ENCODE results near the gene SYNPO. TPM values are rescaled to one million over a fixed set of nuclear protein-coding genes. Genes with fewer than 3 reads are reported as not detected.
A peak's percentile ranks its signal among the peaks of the same experiment; 100 is the strongest.

SYNPO gene
- total RNA-seq, 1 donor, result 0.42 TPM

DNA sequence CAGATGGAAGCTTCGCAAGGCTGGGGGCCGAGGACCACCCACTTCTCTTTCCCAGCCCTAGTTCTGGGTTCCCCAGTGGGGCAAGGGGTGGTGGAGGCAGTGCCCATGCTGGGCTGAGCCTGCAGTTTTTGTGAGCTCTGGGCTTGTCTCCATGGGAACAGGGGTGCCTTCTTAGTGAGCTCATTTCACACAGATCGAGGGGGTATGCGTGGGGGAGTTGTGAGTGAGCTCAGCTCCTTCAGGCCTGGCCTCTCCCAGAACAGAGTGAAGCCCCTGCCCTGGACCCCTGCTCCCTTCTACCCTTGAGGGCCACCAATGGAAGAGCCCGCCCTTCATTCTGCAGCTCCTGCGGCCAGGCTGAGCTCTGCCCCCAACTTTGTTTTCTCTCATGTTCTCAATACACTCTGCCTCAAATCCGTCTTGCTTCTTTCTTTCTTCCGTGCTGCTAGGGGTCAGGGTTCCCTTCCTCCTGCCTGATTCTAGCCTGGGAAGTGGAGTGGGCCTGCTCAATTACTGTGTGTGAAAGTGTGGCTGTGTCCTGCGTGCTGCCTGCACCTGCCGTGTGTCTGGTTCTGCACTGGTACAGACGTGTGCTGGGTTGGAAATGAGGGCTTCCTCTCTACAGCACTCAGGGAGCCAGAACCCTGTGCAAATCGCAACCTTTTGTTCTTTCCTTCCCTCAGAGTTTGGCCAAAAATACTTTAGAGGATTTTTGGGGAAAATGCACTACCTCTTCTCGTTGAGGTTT, 11.6 kb downstream of the SYNPO start:
- Histone ChIP-seq H3K4me1 (ENCODE audit: insufficient read depth, low read length) (peaks cover 8% of the 10 kb centered on the region), H3K27me3 (ENCODE audit: insufficient read depth, low read length) (no peaks in the 10 kb centered on the region), H3K4me3 (ENCODE audit: low read length) (no peak overlapping the region), H3K9me3 (ENCODE audit: low read depth, low read length) (no peaks in the 10 kb centered on the region)

DNA sequence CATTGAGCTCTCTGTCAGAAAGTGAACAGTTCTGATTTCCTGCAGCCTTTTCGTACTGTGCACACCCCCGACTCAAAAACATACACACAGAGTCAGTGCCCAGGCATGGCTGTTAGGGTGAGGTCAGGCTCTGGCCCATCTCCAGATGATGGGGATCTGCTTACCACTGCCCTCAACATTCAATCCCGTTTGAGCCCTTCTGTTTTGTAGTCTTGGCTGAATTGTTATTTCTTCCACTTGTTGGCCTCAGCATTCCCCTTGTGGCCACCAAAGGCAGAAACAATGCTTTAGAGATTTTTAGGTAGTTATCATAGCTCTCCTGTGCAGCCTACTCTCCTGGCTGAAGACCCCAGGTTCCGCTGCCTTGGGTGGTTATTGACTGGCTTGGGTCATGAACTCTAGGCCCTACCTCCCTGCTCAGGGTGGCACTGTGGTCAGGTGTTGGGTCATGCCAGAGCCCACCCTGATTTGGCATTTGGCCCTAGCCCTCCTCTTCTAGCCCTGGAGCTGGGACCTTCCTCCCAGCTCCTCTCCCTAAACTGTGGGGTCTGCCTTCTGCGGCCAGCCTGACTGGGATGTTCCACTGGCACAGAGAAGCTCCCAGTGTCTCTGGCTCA, 12.8 kb downstream of the SYNPO start:
- Histone ChIP-seq H3K4me1 (ENCODE audit: insufficient read depth, low read length) (peaks cover 11% of the 10 kb centered on the region), H3K4me3 (ENCODE audit: low read length) (no peak overlapping the region), H3K27me3 (ENCODE audit: insufficient read depth, low read length) (no peaks in the 10 kb centered on the region), H3K9me3 (ENCODE audit: low read depth, low read length) (no peaks in the 10 kb centered on the region)

DNA sequence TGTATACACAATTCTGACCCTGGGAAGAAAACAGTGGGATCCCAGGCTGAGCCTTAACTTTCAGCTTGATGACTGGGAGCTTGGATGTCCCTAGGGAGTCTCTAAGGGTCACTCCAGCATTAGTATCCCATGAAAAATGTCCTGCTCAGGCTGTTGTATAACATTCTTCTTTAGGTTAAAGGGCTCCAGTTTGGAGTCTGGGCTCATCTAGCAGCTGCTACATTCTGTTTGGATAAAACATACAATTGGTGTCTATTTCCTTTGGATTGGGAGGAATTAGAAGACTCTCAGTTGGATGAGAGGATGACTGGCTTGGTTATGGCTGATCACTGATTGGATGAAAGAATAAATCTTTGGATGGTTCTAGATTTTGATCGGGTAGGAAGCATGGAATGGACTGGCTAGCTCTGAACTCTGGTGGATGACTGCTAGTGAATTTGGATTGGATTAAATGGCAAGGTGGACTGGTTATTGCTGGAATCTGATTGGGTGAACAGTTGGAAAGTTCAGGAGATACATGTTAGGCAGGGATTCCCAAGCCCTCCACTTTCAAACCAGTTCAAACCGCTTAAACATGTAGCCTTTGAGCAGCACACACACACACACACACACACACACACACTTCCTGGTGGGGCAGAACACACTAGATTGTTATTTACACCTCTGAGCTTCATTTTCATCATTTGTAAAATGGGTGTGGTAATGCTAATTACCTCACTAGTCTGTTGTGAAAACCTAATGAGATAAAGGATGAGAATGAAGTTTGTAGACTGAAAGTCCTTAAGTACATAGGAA, 13.5 kb downstream of the SYNPO start:
- H3K4me3 ChIP-seq (ENCODE audit: low read length), result no peak overlapping the region
- no peaks in the 10 kb centered on the region for H3K27me3 ChIP-seq (ENCODE audit: insufficient read depth, low read length)
- H3K9me3 ChIP-seq (ENCODE audit: low read depth, low read length), result no peaks in the 10 kb centered on the region
- H3K4me1 ChIP-seq (ENCODE audit: insufficient read depth, low read length), result peaks cover 11% of the 10 kb centered on the region

DNA sequence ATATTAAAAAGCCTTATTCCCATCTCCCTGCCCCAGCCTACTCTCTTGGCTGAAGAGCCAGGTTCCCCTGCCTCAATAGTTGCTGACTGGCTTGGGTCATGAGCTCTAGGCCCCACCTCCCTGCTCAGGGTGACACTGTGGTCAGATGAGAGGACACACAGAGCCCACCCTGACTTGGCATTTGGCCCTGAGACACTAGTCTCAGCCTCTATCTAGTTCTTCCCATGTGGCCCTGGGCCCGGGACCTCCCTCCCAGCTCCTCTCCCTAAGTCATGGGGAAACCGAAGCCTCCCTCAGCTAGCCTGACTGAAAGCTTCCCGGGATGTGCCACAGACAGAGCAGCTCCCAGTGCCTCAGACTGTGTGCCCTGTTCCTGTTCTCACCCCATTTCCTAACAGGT, 14.8 kb downstream of the SYNPO start:
- Histone ChIP-seq H3K4me1 (ENCODE audit: insufficient read depth, low read length) (peaks cover 11% of the 10 kb centered on the region), H3K4me3 (ENCODE audit: low read length) (no peak overlapping the region), H3K27me3 (ENCODE audit: insufficient read depth, low read length) (no peaks in the 10 kb centered on the region), H3K9me3 (ENCODE audit: low read depth, low read length) (no peaks in the 10 kb centered on the region)

DNA sequence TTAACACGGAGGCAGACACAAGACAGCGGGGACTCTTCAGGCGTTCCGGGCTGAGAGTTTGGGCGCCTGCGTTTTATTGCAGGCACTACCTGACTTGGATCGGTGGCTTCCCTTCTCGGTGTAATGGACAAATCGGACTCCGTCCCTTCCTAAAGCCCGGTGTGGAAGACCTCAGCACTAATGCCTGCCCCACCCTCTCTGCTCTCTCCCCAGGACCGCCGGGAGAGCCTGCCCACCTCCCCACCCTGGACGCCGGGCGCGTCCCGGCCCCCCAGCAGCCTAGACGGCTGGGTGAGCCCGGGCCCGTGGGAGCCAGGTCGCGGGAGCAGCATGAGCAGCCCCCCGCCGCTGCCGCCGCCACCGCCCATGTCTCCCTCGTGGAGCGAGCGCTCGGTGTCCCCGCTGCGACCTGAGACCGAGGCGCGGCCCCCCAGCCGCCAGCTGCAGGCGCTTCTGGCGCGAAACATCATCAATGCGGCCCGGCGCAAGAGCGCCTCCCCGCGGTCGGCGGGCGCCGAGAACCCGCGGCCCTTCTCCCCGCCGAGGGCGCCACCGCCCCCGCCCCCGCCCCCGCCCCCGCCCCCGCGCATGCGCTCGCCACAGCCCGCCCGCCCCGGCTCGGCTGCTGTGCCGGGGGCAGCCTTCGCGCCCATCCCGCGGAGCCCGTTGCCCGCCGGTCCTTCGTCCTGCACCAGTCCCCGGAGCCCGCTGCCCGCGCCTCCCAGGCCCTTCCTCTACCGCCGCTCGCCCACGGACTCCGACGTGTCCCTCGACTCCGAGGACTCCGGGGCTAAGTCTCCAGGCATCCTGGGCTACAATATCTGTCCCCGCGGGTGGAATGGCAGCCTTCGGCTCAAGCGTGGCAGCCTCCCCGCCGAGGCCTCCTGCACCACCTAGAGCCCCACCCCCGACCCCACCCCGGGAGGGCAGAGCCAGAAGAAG, 16.0 kb downstream of the SYNPO start:
- Histone ChIP-seq H3K4me1 (ENCODE audit: insufficient read depth, low read length) (peaks cover 11% of the 10 kb centered on the region), H3K27me3 (ENCODE audit: insufficient read depth, low read length) (no peaks in the 10 kb centered on the region), H3K4me3 (ENCODE audit: low read length) (peak overlapping the region; percentile 43), H3K9me3 (ENCODE audit: low read depth, low read length) (no peaks in the 10 kb centered on the region)

DNA sequence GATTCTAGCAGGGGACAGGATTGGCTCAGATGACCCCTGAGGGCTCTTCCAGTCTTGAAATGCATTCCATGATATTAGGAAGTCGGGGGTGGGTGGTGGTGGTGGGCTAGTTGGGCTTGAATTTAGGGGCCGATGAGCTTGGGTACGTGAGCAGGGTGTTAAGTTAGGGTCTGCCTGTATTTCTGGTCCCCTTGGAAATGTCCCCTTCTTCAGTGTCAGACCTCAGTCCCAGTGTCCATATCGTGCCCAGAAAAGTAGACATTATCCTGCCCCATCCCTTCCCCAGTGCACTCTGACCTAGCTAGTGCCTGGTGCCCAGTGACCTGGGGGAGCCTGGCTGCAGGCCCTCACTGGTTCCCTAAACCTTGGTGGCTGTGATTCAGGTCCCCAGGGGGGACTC, 17.7 kb downstream of the SYNPO start:
- Histone ChIP-seq H3K4me1 (ENCODE audit: insufficient read depth, low read length) (peaks cover 11% of the 10 kb centered on the region), H3K27me3 (ENCODE audit: insufficient read depth, low read length) (no peaks in the 10 kb centered on the region), H3K4me3 (ENCODE audit: low read length) (no peak overlapping the region), H3K9me3 (ENCODE audit: low read depth, low read length) (no peaks in the 10 kb centered on the region)

DNA sequence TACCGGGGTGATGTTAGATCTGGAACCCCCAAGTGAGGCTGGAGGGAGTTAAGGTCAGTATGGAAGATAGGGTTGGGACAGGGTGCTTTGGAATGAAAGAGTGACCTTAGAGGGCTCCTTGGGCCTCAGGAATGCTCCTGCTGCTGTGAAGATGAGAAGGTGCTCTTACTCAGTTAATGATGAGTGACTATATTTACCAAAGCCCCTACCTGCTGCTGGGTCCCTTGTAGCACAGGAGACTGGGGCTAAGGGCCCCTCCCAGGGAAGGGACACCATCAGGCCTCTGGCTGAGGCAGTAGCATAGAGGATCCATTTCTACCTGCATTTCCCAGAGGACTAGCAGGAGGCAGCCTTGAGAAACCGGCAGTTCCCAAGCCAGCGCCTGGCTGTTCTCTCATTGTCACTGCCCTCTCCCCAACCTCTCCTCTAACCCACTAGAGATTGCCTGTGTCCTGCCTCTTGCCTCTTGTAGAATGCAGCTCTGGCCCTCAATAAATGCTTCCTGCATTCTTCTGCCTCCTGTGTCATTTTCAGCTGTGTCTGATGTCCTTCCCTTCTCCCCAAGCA, 18.3 kb downstream of the SYNPO start:
- Histone ChIP-seq H3K27me3 (ENCODE audit: insufficient read depth, low read length) (no peaks in the 10 kb centered on the region), H3K9me3 (ENCODE audit: low read depth, low read length) (no peaks in the 10 kb centered on the region), H3K4me3 (ENCODE audit: low read length) (no peak overlapping the region), H3K4me1 (ENCODE audit: insufficient read depth, low read length) (peaks cover 11% of the 10 kb centered on the region)

DNA sequence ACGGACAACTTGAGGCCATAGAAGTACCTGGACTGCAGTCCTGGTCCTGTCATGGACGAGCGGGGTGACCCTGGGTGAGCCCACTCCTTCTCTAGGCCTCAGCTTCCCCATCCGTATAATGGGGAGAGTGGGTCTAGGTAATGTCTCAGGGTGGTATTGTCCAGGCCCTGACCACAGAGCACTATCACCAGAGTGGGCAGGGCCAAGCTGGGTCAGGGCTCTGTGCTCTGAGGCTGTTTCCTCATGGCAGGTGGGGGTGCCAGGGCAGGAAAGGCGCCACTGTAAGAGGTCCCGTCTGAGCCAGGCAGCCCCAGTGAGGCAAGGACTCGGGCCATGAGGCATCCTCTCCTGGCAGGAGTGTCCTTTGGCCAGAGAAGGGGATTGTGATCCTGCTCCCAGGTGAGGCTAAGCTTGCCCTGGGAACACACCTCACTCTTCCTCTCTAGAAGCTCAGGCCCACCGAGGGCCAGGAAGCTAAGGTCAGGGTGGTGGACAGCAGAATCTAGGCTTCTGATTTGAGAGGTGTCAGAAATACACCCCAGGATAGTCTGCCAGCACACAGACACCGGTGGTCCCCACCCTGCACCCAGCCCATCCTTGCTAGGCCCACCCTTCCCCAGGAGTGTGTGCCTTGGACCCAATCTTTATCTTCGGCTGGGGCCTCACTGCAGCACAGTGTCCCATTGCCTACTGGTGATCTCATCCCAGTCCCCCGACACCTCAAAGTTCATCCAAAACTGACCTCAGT, 19.1 kb downstream of the SYNPO start:
- Histone ChIP-seq H3K27me3 (ENCODE audit: insufficient read depth, low read length) (no peaks in the 10 kb centered on the region), H3K4me3 (ENCODE audit: low read length) (no peak overlapping the region), H3K9me3 (ENCODE audit: low read depth, low read length) (no peaks in the 10 kb centered on the region), H3K4me1 (ENCODE audit: insufficient read depth, low read length) (peaks cover 11% of the 10 kb centered on the region)

DNA sequence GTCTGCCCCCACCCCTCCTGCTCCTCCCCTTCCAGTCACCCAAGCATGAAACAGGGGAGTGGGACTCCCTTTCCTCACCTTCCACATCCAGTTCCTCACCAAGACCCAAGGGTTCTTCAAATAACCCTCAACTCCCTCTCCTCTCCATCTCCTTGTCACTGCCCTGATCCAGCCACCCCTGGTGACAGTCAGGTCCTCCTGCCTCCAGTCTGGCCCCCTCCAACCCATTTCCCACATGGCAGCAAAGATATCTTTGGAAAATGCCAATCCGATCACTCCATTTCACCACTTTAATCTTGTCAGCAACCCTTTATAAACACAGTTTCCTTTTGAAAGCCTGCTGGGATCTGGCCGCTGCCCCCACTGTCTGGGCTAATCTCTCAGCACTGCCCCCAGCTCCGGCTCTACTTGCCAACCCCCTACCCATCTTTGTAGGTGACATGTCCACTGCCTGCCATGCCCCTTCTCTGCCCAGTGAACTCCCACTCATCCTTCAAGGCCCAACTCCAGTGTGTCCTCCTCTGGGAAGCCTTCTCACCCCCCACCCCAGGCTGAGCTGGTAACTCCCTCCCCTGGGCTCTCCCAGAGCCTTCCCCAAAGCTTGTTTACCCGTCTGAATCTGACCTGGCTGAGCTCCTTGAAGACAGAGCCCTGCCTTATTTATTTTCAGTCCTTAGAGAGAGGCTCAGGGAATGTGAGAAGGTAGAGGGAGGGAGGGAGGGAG, 19.8 kb downstream of the SYNPO start:
- Histone ChIP-seq H3K4me3 (ENCODE audit: low read length) (no peak overlapping the region), H3K9me3 (ENCODE audit: low read depth, low read length) (no peaks in the 10 kb centered on the region), H3K4me1 (ENCODE audit: insufficient read depth, low read length) (peaks cover 11% of the 10 kb centered on the region), H3K27me3 (ENCODE audit: insufficient read depth, low read length) (no peaks in the 10 kb centered on the region)

DNA sequence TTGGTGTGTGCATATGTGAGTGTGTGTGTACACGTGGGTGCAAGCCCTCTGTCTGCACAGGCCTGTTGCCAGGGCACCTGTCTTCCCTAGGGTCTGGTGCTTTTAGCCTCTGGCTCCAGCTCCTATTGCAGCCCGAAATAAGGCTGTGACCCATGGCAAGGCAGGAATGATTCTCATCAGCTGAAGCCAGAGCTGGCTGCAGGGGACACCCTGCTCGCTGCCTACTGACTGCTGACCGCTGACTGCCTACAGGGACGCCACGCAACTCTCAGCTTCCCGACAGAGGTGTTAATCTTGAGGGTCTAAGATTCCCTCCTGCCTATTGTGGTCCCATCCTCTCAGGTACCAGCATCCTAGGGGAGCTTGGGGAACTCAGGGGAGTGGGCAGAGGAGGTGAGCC, 20.6 kb downstream of the SYNPO start, which contains the start of gene MYOZ3:
MYOZ3 (plus strand) TSS at position 166 of the 400 bp plus-strand sequence. CDS start 1,691 bp downstream, outside the sequence.
- Histone ChIP-seq H3K27me3 (ENCODE audit: insufficient read depth, low read length) (no peaks in the 10 kb centered on the region), H3K4me3 (ENCODE audit: low read length) (no peak within 1 kb of the TSS), H3K4me1 (ENCODE audit: insufficient read depth, low read length) (peaks cover 9% of the 10 kb centered on the region), H3K9me3 (ENCODE audit: low read depth, low read length) (no peaks in the 10 kb centered on the region)

DNA sequence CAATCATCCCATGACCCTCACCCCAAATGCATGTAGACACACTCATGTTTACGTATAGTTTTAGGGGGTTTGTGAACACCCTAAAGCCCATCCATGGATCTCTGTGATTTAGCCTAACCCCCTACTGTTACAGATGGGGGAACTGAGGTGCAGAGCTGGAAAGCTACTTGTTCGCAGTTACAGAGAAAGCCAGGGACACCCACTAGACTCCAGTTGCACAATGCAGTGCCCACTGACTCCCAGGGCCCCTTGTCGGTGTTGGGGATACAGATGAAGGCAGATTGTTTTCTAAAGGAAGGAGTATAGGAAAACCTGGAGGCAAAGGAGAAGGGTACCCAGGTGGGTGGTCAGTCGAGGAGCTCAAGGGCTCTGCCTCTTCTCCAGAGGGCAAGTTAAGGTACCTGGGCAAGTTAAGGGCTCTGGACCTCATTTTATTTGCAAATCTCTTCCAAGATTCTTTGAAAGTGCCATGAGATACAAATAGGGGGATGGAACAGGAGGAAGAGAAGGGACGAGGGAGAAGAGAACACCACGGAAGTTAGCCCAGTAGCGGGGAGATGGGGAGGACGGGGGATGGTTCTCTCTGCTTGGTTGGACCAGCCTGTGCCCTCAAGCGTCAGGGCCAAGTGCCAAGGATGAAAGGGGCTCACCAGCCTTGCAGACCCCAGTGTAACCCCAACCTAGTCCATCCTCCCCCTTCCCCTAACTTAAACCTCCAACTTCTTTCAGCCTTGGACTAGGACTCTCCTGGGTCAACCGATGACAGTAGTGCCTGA, 21.5 kb downstream of the SYNPO start:
- Histone ChIP-seq H3K9me3 (ENCODE audit: low read depth, low read length) (no peaks in the 10 kb centered on the region), H3K4me3 (ENCODE audit: low read length) (no peak overlapping the region), H3K4me1 (ENCODE audit: insufficient read depth, low read length) (peaks cover 4% of the 10 kb centered on the region), H3K27me3 (ENCODE audit: insufficient read depth, low read length) (no peaks in the 10 kb centered on the region)

DNA sequence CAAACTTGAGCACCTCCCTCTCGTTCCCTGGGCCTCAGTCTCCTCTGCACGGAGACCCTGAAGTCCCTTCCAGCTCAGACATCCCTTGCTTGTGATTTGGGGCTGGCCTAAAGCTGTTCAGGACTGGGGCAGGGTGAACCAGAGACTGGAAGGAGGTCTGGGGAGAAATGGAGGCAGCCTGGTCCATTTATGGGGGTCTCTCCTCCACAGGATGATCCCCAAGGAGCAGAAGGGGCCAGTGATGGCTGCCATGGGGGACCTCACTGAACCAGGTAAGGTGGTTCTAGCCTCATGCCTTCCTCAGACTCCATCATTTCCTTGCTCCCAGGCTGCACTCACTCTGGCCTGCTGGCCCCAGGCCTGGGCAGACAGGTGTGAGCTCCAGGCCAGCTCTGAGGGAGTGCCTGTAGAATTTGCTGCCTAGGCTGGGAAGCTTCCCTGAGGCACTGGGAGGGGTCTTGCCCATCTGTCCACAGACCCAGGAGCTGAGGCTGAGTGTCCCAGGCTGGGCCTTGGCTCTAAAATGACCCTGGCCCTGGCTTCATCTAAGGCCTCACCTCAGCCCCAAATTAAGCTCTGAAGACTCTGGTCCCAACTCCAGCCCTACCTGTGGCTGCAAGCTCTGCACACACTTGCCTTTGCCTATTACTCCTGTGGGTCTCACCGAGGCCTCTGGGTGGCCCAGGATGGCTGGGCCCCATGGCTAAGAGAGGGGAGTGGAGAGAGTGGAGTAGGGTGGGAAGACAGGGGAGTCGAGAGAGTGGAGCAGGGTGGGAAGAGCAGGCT, 22.5 kb downstream of the SYNPO start:
- no peaks in the 10 kb centered on the region for H3K27me3 ChIP-seq (ENCODE audit: insufficient read depth, low read length)
- no peak overlapping the region for H3K4me3 ChIP-seq (ENCODE audit: low read length)
- no peaks in the 10 kb centered on the region for H3K4me1 ChIP-seq (ENCODE audit: insufficient read depth, low read length)
- no peaks in the 10 kb centered on the region for H3K9me3 ChIP-seq (ENCODE audit: low read depth, low read length)

Measured in mononuclear cell (primary cell).